NCI-H146 treated with DMSO at 0.1 percent for 48 hours (cell line): ENCODE measurements around the gene ZFP91.

ENCODE experiments used
- DNase-seq: peaks from one replicate; lab custom pipeline; 2025; ENCODE audit not compliant: unreplicated experiment; lab: John Stamatoyannopoulos, UW

Gene ZFP91

GRCh38 chr11:58659404-58659803 is 80.5 kb downstream of the ZFP91 start:
- DNase-seq: no peak

GRCh38 chr11:58659910-58660570 is 81.2 kb downstream of the ZFP91 start:
- no peak for DNase-seq
